ENCODE data around the gene TMEM236.

TMEM236 gene

GRCh38 chr10:17740668-17741067, 11.3 kb upstream of the TMEM236 start:
- H3K4me3 ChIP-seq (ENCODE audit: low read length), result no peak overlapping the region
- TF ChIP-seq CTCF (IDR thresholded peaks at IDR 0.05; ENCODE audit: insufficient read depth, low read depth, low read length, missing control alignments), result no peak
- no peak for DNase-seq (ENCODE audit: low read depth)

GRCh38 chr10:17742918-17743317, 9.1 kb upstream of the TMEM236 start:
- DNase-seq (ENCODE audit: low read depth), result peak; percentile 47
- no peak overlapping the region for H3K4me3 ChIP-seq (ENCODE audit: low read length)

GRCh38 chr10:17743437-17743836, 8.6 kb upstream of the TMEM236 start:
- no peak for TF ChIP-seq CTCF (IDR thresholded peaks at IDR 0.05; ENCODE audit: insufficient read depth, low read depth, low read length, missing control alignments)
- no peak for DNase-seq (ENCODE audit: low read depth)
- no peak overlapping the region for H3K4me3 ChIP-seq (ENCODE audit: low read length)

More at GRCh38 chr10:17742918-17743317, 9.1 kb upstream of the TMEM236 start:
- peak; percentile 82 for TF ChIP-seq CTCF (IDR thresholded peaks at IDR 0.05; ENCODE audit: insufficient read depth, low read depth, low read length, missing control alignments)

GRCh38 chr10:17744341-17744861, 7.6 kb upstream of the TMEM236 start:
- no peak for TF ChIP-seq CTCF (IDR thresholded peaks at IDR 0.05; ENCODE audit: insufficient read depth, low read depth, low read length, missing control alignments)
- DNase-seq (ENCODE audit: low read depth), result no peak
- no peak overlapping the region for H3K4me3 ChIP-seq (ENCODE audit: low read length)

- H3K4me3 ChIP-seq (ENCODE audit: low read length), result no peak overlapping the region
- peak; percentile 47 for DNase-seq (ENCODE audit: low read depth)
- TF ChIP-seq CTCF (IDR thresholded peaks at IDR 0.05; ENCODE audit: insufficient read depth, low read depth, low read length, missing control alignments), result no peak
Measured at GRCh38 chr10:17747883-17748550, 4.0 kb upstream of the TMEM236 start.

- no peak overlapping the region for H3K4me3 ChIP-seq (ENCODE audit: low read length)
- DNase-seq (ENCODE audit: low read depth), result no peak
- TF ChIP-seq CTCF (IDR thresholded peaks at IDR 0.05; ENCODE audit: insufficient read depth, low read depth, low read length, missing control alignments), result no peak
Measured at GRCh38 chr10:17749890-17750289, 2.1 kb upstream of the TMEM236 start.

Measured in epithelial cell of esophagus (primary cell).